Heart left ventricle (tissue), 16 donors: ENCODE results near the gene MIB1. TPM values are rescaled to one million over a fixed set of nuclear protein-coding genes. Genes with fewer than 3 reads are reported as not detected.

Source experiments
- ATAC-seq, 4 donors: fragments of 200-7000 bp; cut with Tn5 transposase; one replicate each; pipeline ENCODE4 v1.9.1; 2020 to 2022; ENCODE audit warnings: moderate library complexity in 4 of 4, mild to moderate bottlenecking in 3 of 4, moderate number of reproducible peaks in 1 of 4
- DNase-seq, 5 donors: peaks; one replicate each; pipeline ENCODE4 v3.0.0-alpha.2; 2020
- H3K27ac ChIP-seq, 12 donors: fragments of 200-600 bp; sonication (generic) in 4 of 12; one replicate each; pipeline versions ENCODE4 v1.5.0 to v1.8.0; 2016 to 2022; ENCODE audit warnings: mild to moderate bottlenecking in 2 of 12
- H3K27me3 ChIP-seq, 9 donors: fragments of 200-600 bp; sonication (generic) in 2 of 9; one replicate each; pipeline versions ENCODE4 v1.5.1 to v1.8.0; 2016 to 2022; ENCODE audit warnings: mild to moderate bottlenecking in 3 of 9
- H3K36me3 ChIP-seq, 9 donors: fragments of 200-600 bp; sonication (generic) in 2 of 9; one replicate each; pipeline versions ENCODE4 v1.5.0 to v1.8.0; 2018 to 2022; ENCODE audit warnings: mild to moderate bottlenecking in 2 of 9
- H3K4me1 ChIP-seq, 12 donors: fragments of 200-600 bp; sonication (generic) in 4 of 12; one replicate each; pipeline versions ENCODE4 v1.5.0 to v1.8.0; 2016 to 2022; ENCODE audit warnings: mild to moderate bottlenecking in 3 of 12
- H3K4me3 ChIP-seq, 12 donors: fragments of 200-600 bp; sonication (generic) in 4 of 12; one replicate each; pipeline versions ENCODE4 v1.5.0 to v1.8.0; 2017 to 2022; ENCODE audit warnings: mild to moderate bottlenecking in 9 of 12, moderate library complexity in 4 of 12
- H3K9me3 ChIP-seq, 12 donors: fragments of 200-600 bp; sonication (generic) in 4 of 12; one replicate each; pipeline versions ENCODE4 v1.5.0 to v1.8.0; 2016 to 2022; ENCODE audit warnings: mild to moderate bottlenecking in 1 of 12
- CTCF ChIP-seq, 12 donors: fragments of 200-600 bp; sonication (generic) in 4 of 12; IDR thresholded peaks; one replicate each; pipeline versions ENCODE4 v1.5.0 to v1.8.0; 2018 to 2022; ENCODE audit warnings: antibody characterized with exemption in 12 of 12, mild to moderate bottlenecking in 5 of 12
- POLR2A ChIP-seq, 2 donors: fragments of 450-650 bp; IDR thresholded peaks; one replicate each; pipeline ENCODE4 v1.6.1; 2017; ENCODE audit warnings: antibody characterized with exemption in 2 of 2, mild to moderate bottlenecking in 2 of 2, moderate library complexity in 2 of 2
- WGBS, 4 donors: extraction: QIAGEN DNeasy Blood & Tissue Kit in 2 of 4; methylation state at CpG; one replicate each; pipeline versions ENCODE4 v1.1.5 to v1.1.7; 2013 to 2018; 5-methylcytosine and 5-hydroxymethylcytosine counted together
- intact Hi-C, 10 donors: fragments of 100-400 bp; cut with DNase I; formaldehyde crosslinking; loops; one replicate each; pipeline versions ENCODE4 v1.11.1 to v1.14.2; 2022
- polyA plus RNA-seq, 2 donors: library from polyadenylated mRNA; stranded (reverse); fragments of 200-250 nt; gene quantifications; one replicate each; pipeline ENCODE4 v1.2.3, GENCODE V29; 2013
- total RNA-seq, 9 donors: library from RNA; depleted of rRNA in 2 of 9; stranded (reverse); fragments of >200 nt in 2 of 9; fragmentation: NEBNext Ultra II Directional in 3 of 9; extraction: Animal tissue kit (Norgen Biotek cat#: 25700) in 3 of 9; gene quantifications; one replicate each; pipeline versions ENCODE4 v1.1.0 to v1.2.4, GENCODE V29; 2016 to 2023
- donor health status: ischemic (EF 13 %, LVEDD 7.1; RV severe dilation, severe dysfunction).
- donor health status: healthy with polysubstance abuse.
- donor health status: DM: no; HTN: yes; CAD: no.
- donor health status: DM: no; HTN: no; CAD: no.
- donor health status: ischemic (EF 25% LVEDD 6.9; RV normal size, moderate dysfunction).
- donor health status: ischemic (EF 25% LVEDD 5.7; RV mildly dilated, moderate dysfunction).
- donor health status: healthy.
- donor health status: DM: yes; HTN: yes; CAD: no.
- donor health status: ischemic (EF 35%, LVEDD 5.7; RV mildly dilated, moderate dysfunction).
- donor health status: nonischemic (EF 11% LVEDD 7.7; RV severe dilation, severe dysfunction).
- donor health status: DM: yes; HTN: yes; CAD: no.
- donor health status: PGD.
- donor health status: ischemic (EF 29% LVEDD 5.4; RV normal size, mild dysfunction).
- donor health status: nonischemic (EF 23%, LVEDD 6.1; RV moderate dilation, normal function).

MIB1 gene
- total and polyA plus RNA-seq, 11 donors = 2.5 to 33.4 (median 19.5) TPM

- intact Hi-C loops = loop anchor here in 7 of 10 donors (5.0 to 10.0 kb wide), 7 partner anchors 35 to 140 kb away; partner anchors contain the start of genes ESCO1 (in 2 of the 7), SNRPD1 (in 2 of the 7) and ABHD3 (in 1 of the 7)
- WGBS, 4 donors = 50 to 66% (median 58%) methylated on average over 5 of the region's 5 CpGs
- ATAC-seq (no peak), DNase-seq (no peak)
- Histone ChIP-seq H3K9me3 (peaks cover 0 to 2% (median 0%) of the 10 kb centered on the region in 12 donors), H3K36me3 (no peaks in the 10 kb centered on the region), H3K4me3 (peak overlapping the region; percentile 71 to 96 (median 89)), H3K27ac (peak overlapping the region in 2 of 12 donors; percentile 98 to 99), H3K4me1 (peaks cover 0 to 47% (median 27%) of the 10 kb centered on the region in 12 donors), H3K27me3 (no peaks in the 10 kb centered on the region)
- no peak for TF ChIP-seq POLR2A (IDR thresholded peaks at IDR 0.05)
- no peak for TF ChIP-seq CTCF (IDR thresholded peaks at IDR 0.05)
Observed at GRCh38 chr18:21742315-21742687, 1.7 kb downstream of the MIB1 start.

GRCh38 chr18:21743166-21743832, 2.7 kb downstream of the MIB1 start:
- H3K27ac ChIP-seq = no peak overlapping the region
- H3K9me3 ChIP-seq = no peaks in the 10 kb centered on the region
- DNase-seq (no peak), ATAC-seq (no peak)
- intact Hi-C loops = loop anchor here in 7 of 10 donors (5.0 to 10.0 kb wide), 7 partner anchors 36 to 141 kb away; partner anchors contain the start of genes ESCO1 (in 2 of the 7), SNRPD1 (in 2 of the 7) and ABHD3 (in 1 of the 7)
- peak overlapping the region in 3 of 12 donors; percentile 87 to 90 (median 88) for H3K4me3 ChIP-seq
- 82 to 87% (median 85%) methylated on average over 7 of the region's 7 CpGs for WGBS, 4 donors
- TF ChIP-seq POLR2A (IDR thresholded peaks at IDR 0.05) = no peak
- no peak for TF ChIP-seq CTCF (IDR thresholded peaks at IDR 0.05)
- H3K4me1 ChIP-seq = peaks cover 0 to 55% (median 29%) of the 10 kb centered on the region in 12 donors
- H3K36me3 ChIP-seq = no peaks in the 10 kb centered on the region
- no peaks in the 10 kb centered on the region for H3K27me3 ChIP-seq

- Histone ChIP-seq H3K4me1 (peaks cover 0 to 50% (median 27%) of the 10 kb centered on the region in 12 donors), H3K4me3 (no peak overlapping the region), H3K36me3 (no peaks in the 10 kb centered on the region), H3K27me3 (no peaks in the 10 kb centered on the region), H3K27ac (no peak overlapping the region), H3K9me3 (no peaks in the 10 kb centered on the region)
- 75 to 97% (median 90%) methylated on average over 5 of the region's 5 CpGs for WGBS, 4 donors
- ATAC-seq (no peak), DNase-seq (no peak)
- TF ChIP-seq CTCF (IDR thresholded peaks at IDR 0.05) = no peak
- no peak for TF ChIP-seq POLR2A (IDR thresholded peaks at IDR 0.05)
- intact Hi-C loops = loop anchor here in 3 of 10 donors (10.0 kb wide), 3 partner anchors 50 to 140 kb away; partner anchors contain the start of genes ESCO1 (in 1 of the 3) and SNRPD1 (in 1 of the 3)
Observed at GRCh38 chr18:21745231-21745630, 4.6 kb downstream of the MIB1 start.

- intact Hi-C loops = loop anchor here in 3 of 10 donors (10.0 kb wide), 3 partner anchors 48 to 142 kb away; partner anchors contain the start of genes ESCO1 (in 1 of the 3) and SNRPD1 (in 1 of the 3)
- H3K4me3 ChIP-seq = no peak overlapping the region
- 38 to 48% (median 42%) methylated on average over 2 of the region's 2 CpGs for WGBS, 4 donors
- DNase-seq (no peak), ATAC-seq (no peak)
- no peak overlapping the region for H3K27ac ChIP-seq
- no peaks in the 10 kb centered on the region for H3K27me3 ChIP-seq
- no peak for TF ChIP-seq POLR2A (IDR thresholded peaks at IDR 0.05)
- no peak for TF ChIP-seq CTCF (IDR thresholded peaks at IDR 0.05)
- H3K9me3 ChIP-seq = no peaks in the 10 kb centered on the region
- H3K36me3 ChIP-seq = no peaks in the 10 kb centered on the region
- H3K4me1 ChIP-seq = peaks cover 0 to 42% (median 23%) of the 10 kb centered on the region in 12 donors
Observed at GRCh38 chr18:21747268-21747667, 6.7 kb downstream of the MIB1 start.
